ENCODE measurements around the gene VSIG4. TPM values are rescaled to one million over a fixed set of nuclear protein-coding genes. Genes with fewer than 3 reads are reported as not detected.

Gene VSIG4
- total and polyA plus RNA-seq, 10 of the 15 experiments (the other 5 are each of a cell fraction or from before 2014, with no cell fraction given), result 0.05 to 0.36 TPM; not detected in 8

- peak; percentile 99 for TF ChIP-seq IKZF2 (IDR thresholded peaks at IDR 0.05)
- peak; percentile 95 for TF ChIP-seq JUNB (IDR thresholded peaks at IDR 0.05)
- peak; percentile 28; the same call in 1 of the 2 replicates for TF ChIP-seq PKNOX1 (IDR thresholded peaks at IDR 0.05)
- TF ChIP-seq TARDBP (IDR thresholded peaks at IDR 0.05; ENCODE audit: borderline replicate concordance), result no peak
- TF ChIP-seq SUZ12 (IDR thresholded peaks at IDR 0.05; ENCODE audit: unreplicated experiment), result no peak
- TF ChIP-seq ZNF384 (IDR thresholded peaks at IDR 0.05; ENCODE audit: borderline replicate concordance, low read depth, low read length), result peak; percentile 69; the same call in 1 of the 2 replicates
- peak; percentile 100 for TF ChIP-seq DPF2 (IDR thresholded peaks at IDR 0.05)
- peak; percentile 85 for TF ChIP-seq PAX5 (IDR thresholded peaks at IDR 0.05; ENCODE audit: borderline replicate concordance, low read depth, low read length)
- no peak for TF ChIP-seq RBBP5 (conservative IDR thresholded peaks at IDR 0.05)
- TF ChIP-seq CEBPB (IDR thresholded peaks at IDR 0.05; ENCODE audit: borderline replicate concordance in 1 of 2, low read depth in 2 of 2, low read length in 2 of 2), result 0 out of 4 replicates have a peak, but pooled peaks of 1 of the 2 experiments have one; percentile 26
- TF ChIP-seq BHLHE40 (IDR thresholded peaks at IDR 0.05; ENCODE audit: borderline replicate concordance in 1 of 2, low read depth in 2 of 2, low read length in 1 of 2), result peak; percentile 22 to 29; a peak in 1 of 4 replicates
- peak; percentile 86 for TF ChIP-seq ZBED1 (IDR thresholded peaks at IDR 0.05; ENCODE audit: borderline replicate concordance)
- no peak for TF ChIP-seq TCF7 (IDR thresholded peaks at IDR 0.05; ENCODE audit: borderline replicate concordance)
- no peak for TF ChIP-seq E4F1 (IDR thresholded peaks at IDR 0.05; ENCODE audit: borderline replicate concordance, partially characterized antibody)
- no peak for TF ChIP-seq NR2C2 (IDR thresholded peaks at IDR 0.05; ENCODE audit: borderline replicate concordance, control insufficient read depth, insufficient read length, low read depth)
- no peak for TF ChIP-seq E2F8 (IDR thresholded peaks at IDR 0.05; ENCODE audit: low read depth, partially characterized antibody)
- peak in 1 of 2 experiments; percentile 94; a peak in 2 of 3 replicates for TF ChIP-seq EGR1 (IDR thresholded peaks at IDR 0.05; ENCODE audit: borderline replicate concordance in 1 of 2, low read depth in 2 of 2, low read length in 2 of 2)
- peak; percentile 95 for TF ChIP-seq ATF7 (IDR thresholded peaks at IDR 0.05; ENCODE audit: low read depth)
- TF ChIP-seq NBN (IDR thresholded peaks at IDR 0.05), result peak; percentile 57; the same call in 1 of the 2 replicates
- no peak for TF ChIP-seq IRF3 (IDR thresholded peaks at IDR 0.05)
- TF ChIP-seq ZNF217 (IDR thresholded peaks at IDR 0.05), result peak; percentile 86
- TF ChIP-seq SP1 (IDR thresholded peaks at IDR 0.05; ENCODE audit: low read depth, low read length), result peak; percentile 27
Measured at GRCh38 chrX:66046612-66047235, 6.8 kb upstream of the VSIG4 start (continued).

Measured in GM12878 (cell line).